NCI-H345 (cell line): Measurements from ENCODE around the gene ST8SIA6.
"Not testable (repeated sequence)": the region's sequence is repeated elsewhere in the genome, so short reads cannot be mapped to it uniquely, and the experiment has no call there.

Experiments used
- DNase-seq: peaks from one replicate; lab custom pipeline; 2025; lab: John Stamatoyannopoulos, UW

Gene ST8SIA6

DNA sequence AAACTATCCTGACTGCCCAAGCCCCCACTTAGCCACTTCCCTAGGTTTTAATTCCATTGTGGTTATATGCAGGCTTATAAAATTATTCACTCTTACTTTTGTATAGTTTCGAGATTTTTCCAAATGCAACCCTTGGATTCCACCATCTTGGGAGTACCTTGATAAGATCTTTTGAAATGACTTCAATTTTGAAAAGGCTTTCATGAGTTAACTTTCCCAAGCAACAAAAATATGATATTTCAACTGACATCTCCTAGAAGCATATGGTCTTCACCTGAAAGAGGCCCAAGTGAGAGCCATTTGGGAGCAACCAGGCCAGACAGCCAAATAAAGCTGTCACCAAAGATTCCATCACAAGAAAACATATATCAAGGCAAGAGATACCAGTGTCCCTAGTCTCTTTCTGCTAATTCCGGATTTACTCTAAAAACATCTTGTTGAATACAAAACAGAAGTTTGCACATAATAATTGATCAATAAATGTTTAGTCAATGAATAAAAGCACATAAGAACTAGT, 1.7 kb upstream of the ST8SIA6 start:
- DNase-seq, result no peak

DNA sequence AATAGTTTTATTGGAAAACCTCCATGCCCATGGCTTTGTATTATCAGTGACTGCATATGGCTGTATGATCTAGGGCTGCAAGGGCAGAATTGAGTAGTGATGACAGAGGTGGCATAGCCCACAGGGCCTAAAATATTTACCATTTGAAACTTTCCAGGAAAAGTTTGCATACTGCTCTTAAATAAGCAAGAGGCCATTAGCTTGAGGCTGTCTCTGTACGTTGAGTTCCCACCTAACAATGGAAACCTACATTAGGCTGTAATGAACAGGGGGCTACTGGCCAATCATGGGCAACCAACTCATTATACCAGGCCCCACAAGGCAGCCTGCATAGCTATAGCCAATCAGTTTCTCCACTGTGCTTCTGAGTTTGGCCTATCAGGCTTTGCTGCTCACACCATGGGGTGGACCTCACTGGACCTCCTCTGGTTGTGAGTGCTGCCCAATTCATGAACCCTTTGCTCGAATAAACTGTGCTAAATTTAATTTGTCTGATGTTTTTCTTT, 673 bp upstream of the ST8SIA6 start:
- DNase-seq, result no peak

DNA sequence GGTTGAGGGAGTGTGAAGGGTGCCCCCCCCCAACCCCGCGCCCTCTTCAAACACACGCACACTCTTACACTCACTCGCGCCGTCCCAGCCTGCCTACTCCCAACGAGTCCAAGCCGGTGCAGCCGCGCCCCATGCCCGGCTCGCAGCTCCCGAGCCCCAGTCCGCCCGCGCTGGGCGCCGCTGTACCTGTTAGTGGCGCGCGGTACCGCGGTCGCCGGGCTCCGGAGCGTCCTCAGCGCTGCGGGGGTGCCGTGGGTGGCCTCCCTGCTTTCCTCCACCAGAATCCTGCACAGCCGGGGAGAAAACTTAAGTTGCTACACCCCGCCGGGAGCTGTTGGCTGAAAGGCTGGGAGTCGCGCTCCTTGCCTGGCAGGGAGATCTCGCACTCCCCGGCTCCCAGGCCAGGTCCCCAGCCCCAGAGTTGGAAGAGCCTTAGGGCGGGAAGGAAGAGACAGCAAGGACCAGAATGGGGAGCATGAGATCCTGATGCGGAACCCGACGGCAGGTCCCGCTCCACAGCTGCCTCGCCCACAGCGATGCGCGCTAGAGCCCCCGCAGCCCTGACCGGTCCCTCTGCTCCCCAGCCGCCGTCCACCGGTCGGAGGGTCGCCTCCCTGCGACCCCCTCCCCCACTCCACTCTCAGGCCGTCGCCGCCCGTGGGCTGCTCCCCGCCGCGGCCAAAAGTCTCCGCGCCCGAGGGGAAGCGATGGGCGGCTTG, 863 bp downstream of the ST8SIA6 start:
- peak; percentile 33 for DNase-seq

GRCh38 chr10:17453035-17453372, 1.4 kb downstream of the ST8SIA6 start:
- no peak for DNase-seq

- DNase-seq, result no peak
Observed at GRCh38 chr10:17452060-17452841, 2.1 kb downstream of the ST8SIA6 start.

DNA sequence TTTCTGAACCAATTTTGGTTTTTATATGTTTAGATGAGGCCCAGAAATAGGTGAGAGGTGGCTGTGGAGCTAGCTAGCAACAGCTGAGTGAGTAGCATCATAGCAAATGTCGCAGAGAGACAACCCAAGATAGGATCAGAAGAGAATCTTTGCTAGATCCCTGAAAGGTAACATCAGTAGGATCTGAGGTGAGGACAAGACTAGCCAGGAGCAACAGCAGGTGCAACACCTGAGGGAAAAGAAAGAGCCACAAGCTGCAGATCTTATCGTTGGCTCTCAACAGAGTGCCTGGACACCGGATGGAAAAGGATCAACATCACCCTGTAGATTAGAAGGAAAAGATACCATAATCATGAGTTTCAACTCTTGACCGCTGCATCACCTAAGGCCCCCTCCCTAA, 4.4 kb downstream of the ST8SIA6 start:
- DNase-seq, result no peak

- no peak for DNase-seq
Observed at GRCh38 chr10:17445400-17445998, 8.9 kb downstream of the ST8SIA6 start.

DNA sequence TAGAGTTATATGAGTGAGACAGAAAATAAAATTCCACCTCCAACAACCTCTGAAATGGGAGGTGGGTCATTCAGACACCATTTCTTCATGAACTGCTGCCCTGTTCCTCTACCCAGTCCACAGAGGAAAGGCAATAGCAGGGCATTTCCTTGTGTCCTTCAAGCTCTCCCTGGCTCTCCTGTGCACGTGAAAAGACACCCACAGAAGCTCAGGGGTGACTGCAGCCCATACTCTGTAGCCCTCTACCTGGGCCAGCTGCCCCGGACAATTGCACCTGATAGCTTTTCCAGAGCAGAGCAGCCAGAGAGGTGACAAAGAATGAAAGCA, 10.0 kb downstream of the ST8SIA6 start:
- no peak for DNase-seq

GRCh38 chr10:17443707-17444387, 10.5 kb downstream of the ST8SIA6 start:
- DNase-seq, result no peak

- no peak for DNase-seq
Observed at GRCh38 chr10:17438583-17438982, 15.8 kb downstream of the ST8SIA6 start.

DNA sequence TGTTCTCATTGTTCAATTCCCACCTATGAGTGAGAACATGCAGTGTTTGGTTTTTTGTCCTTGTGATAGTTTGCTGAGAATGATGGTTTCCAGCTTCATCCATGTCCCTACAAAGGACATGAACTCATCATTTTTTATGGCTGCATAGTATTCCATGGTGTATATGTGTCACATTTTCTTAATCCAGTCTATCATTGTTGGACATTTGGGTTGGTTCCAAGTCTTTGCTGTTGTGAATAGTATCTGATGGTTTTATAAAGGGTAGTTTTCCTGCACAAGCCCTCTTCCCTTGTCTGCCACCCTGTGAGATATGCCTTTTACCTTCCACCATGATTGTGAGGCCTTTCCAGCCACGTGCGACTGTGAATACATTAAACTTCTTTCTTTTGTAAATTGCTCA, 17.8 kb downstream of the ST8SIA6 start:
- not testable (repeated sequence) for DNase-seq

- no peak for DNase-seq
Observed at GRCh38 chr10:17435953-17436352, 18.4 kb downstream of the ST8SIA6 start.

GRCh38 chr10:17435187-17435586, 19.2 kb downstream of the ST8SIA6 start:
- no peak for DNase-seq

GRCh38 chr10:17432723-17433122, 21.7 kb downstream of the ST8SIA6 start:
- DNase-seq, result no peak

DNA sequence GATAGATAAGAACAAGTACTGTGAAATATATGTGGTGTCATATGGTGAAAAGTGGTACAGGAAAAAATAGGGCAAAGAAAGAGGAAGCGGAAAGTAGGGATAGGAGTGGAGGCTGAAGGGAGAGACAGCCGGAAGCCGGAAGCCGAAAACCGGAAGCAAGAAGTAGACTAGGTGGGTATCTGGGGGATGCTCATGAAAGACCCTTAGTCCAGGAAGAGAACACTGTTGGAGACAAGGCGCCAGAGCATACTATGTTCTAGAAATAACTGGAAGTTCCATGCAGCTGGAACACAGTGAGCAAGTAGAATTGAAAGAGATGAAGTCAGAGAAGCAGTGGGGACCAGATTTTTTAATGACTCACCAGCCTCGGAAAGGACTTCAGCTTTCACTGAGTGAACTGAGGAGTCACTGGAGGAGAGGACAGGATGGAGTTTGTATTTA, 22.5 kb downstream of the ST8SIA6 start:
- DNase-seq, result no peak

GRCh38 chr10:17430647-17431355, 23.6 kb downstream of the ST8SIA6 start:
- DNase-seq, result peak; percentile 12

- no peak for DNase-seq
Observed at GRCh38 chr10:17429490-17429889, 24.9 kb downstream of the ST8SIA6 start.

DNA sequence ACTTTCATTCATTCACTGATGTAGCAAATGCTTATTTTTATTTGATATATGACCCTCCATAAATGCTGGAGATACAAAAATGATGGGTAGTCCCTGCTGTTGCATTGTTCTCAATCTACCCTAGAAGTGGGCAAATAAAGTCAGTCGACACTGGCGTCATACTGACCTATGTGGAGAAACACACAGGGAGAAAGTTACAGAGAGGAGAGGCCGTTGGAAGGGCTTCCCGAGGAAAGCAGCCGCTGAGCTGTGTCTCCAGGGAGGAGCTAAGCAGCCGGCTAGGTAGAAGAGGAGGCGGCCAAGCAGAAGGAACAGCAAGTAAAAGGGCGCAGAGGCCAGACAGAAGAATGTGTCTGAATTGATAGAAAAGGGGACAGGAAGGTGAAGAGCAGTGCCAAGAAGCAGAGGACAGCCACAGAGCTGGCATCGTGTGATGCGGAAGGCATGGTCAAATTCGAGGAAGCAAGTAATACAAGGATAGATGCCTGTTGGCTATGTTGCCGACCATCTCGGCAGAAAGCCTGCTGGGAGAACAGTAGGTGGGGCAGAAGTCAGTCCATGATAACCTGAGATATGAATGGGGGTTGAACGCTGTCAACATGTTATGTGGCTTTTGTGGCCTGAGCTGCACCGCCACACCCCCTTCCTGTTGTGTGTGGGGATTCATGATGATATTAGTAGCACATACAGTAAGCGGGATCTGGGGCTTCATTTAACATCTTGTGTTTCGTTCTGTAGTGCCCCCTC, 25.9 kb downstream of the ST8SIA6 start:
- no peak for DNase-seq

DNA sequence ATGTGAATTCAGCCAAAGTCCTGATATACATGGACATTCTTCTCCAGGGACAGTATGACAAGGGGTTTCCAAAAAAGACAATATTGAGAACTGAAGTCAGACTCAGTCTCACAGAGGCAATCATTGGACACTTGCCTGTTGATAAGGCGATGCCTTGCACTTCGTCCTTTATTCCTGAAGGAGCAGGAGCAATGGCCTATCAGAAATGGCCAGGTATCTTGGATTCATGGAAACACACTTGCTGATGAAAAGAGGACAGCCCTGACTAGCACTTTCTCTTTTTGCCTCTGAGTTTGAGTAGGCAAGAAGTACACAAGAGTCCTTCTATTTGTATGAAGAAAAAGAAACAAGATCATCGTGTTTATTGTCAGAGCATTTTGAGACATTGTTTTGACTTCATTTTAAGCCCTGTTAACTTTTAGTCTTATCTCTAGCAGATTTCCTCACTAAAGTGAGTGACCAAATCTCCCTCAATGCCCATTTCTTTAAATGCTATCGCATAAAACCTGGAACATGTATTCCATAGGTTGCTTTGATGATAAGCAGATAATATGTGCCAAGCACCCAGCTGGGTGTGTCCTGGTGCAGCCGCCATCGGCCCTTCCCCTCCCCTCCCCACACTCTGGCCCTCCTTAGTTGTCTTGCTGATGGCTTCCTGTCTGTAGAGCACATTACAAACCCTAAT, 26.6 kb downstream of the ST8SIA6 start:
- no peak for DNase-seq

- no peak for DNase-seq
Observed at GRCh38 chr10:17427201-17427600, 27.2 kb downstream of the ST8SIA6 start.
